Ishikawa (cell line): ENCODE results near the gene UQCC3.

Source experiments
- CEBPB ChIP-seq: IDR thresholded peaks from 2 replicates; pipeline ENCODE4 v1.6.1; 2012
- CREB1 ChIP-seq: IDR thresholded peaks from 2 replicates; pipeline ENCODE4 v1.6.1; 2012; ENCODE audit warnings: low read depth
- EGR1 ChIP-seq: IDR thresholded peaks from 2 replicates; pipeline ENCODE4 v1.6.1; 2012
- EP300 ChIP-seq: IDR thresholded peaks from 2 replicates; pipeline ENCODE4 v1.6.1; 2012; ENCODE audit warnings: borderline replicate concordance
- FOXM1 ChIP-seq: IDR thresholded peaks from 2 replicates; pipeline ENCODE4 v1.6.1; 2012; ENCODE audit warnings: low read depth, borderline replicate concordance
- MAX ChIP-seq: IDR thresholded peaks from 2 replicates; pipeline ENCODE4 v1.6.1; 2012
- NFIC ChIP-seq: IDR thresholded peaks from 2 replicates; pipeline ENCODE4 v1.6.1; 2012
- RAD21 ChIP-seq: IDR thresholded peaks from 2 replicates; pipeline ENCODE4 v1.6.1; 2012; ENCODE audit warnings: low read depth
- REST ChIP-seq: IDR thresholded peaks from 2 replicates; pipeline ENCODE4 v1.6.1; 2012; ENCODE audit warnings: low read depth, mild to moderate bottlenecking
- TAF1 ChIP-seq: IDR thresholded peaks from 2 replicates; pipeline ENCODE4 v1.6.1; 2012; ENCODE audit warnings: low read depth, mild to moderate bottlenecking
- TCF12 ChIP-seq: IDR thresholded peaks from 2 replicates; pipeline ENCODE4 v1.6.1; 2012; ENCODE audit warnings: low read depth
- TEAD4 ChIP-seq: IDR thresholded peaks from 2 replicates; pipeline ENCODE4 v1.6.1; 2012
- YY1 ChIP-seq: IDR thresholded peaks from 2 replicates; pipeline ENCODE4 v1.6.1; 2012; ENCODE audit warnings: low read depth
- ZBTB7A ChIP-seq: IDR thresholded peaks from 2 replicates; pipeline ENCODE4 v1.6.1; 2012; ENCODE audit warnings: low read depth
- TF ChIP-seq, protein P1 (sequence below): IDR thresholded peaks from 2 replicates; pipeline ENCODE4 v1.6.1; 2012

Gene UQCC3

GRCh38 chr11:62665599-62666258 is 5.7 kb upstream of the UQCC3 start:
- TF ChIP-seq EGR1: no peak
- 0 out of 2 replicates have a peak, but pooled peaks have one; percentile 32 for TF ChIP-seq EP300
- TF ChIP-seq YY1: no peak
- TF ChIP-seq MAX: peak; percentile 47
- TF ChIP-seq NFIC: 0 out of 2 replicates have a peak, but pooled peaks have one; percentile 1

GRCh38 chr11:62666259-62666926 is 5.1 kb upstream of the UQCC3 start:
- TF ChIP-seq TEAD4 (no peak), MAX (no peak), RAD21 (no peak), ZBTB7A (no peak), EGR1 (no peak), REST (no peak), FOXM1 (no peak), CEBPB (no peak), EP300 (no peak), YY1 (no peak), CREB1 (no peak), NFIC (no peak), TCF12 (no peak)
- TF ChIP-seq, protein P1, sequence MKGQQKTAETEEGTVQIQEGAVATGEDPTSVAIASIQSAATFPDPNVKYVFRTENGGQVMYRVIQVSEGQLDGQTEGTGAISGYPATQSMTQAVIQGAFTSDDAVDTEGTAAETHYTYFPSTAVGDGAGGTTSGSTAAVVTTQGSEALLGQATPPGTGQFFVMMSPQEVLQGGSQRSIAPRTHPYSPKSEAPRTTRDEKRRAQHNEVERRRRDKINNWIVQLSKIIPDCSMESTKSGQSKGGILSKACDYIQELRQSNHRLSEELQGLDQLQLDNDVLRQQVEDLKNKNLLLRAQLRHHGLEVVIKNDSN: no peak

DNA sequence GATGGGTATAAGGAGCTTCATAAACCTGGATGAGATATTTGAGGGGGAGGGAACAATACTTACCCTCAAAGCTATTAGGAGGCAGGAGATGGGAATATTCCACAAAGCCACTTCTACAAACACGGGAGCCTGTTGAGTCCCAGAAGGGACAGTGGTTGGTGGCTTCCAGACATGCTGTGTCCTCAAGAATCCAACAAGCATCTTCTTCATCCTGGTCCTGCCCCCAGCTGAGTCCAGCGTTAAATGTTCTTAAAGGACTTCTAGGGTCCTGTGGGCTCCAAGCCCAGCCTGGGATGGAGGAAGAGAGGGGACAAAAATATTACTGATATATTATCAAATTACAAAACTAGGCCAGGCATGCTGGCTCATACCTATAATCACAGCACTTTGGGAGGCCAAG is 4.0 kb upstream of the UQCC3 start:
- TF ChIP-seq TAF1 (no peak), EGR1 (no peak), REST (no peak), ZBTB7A (no peak), TCF12 (no peak), YY1 (no peak), CEBPB (no peak), RAD21 (no peak), TEAD4 (no peak), FOXM1 (no peak), EP300 (no peak), CREB1 (no peak), MAX (no peak), NFIC (no peak)
- TF ChIP-seq, protein P1: no peak

DNA sequence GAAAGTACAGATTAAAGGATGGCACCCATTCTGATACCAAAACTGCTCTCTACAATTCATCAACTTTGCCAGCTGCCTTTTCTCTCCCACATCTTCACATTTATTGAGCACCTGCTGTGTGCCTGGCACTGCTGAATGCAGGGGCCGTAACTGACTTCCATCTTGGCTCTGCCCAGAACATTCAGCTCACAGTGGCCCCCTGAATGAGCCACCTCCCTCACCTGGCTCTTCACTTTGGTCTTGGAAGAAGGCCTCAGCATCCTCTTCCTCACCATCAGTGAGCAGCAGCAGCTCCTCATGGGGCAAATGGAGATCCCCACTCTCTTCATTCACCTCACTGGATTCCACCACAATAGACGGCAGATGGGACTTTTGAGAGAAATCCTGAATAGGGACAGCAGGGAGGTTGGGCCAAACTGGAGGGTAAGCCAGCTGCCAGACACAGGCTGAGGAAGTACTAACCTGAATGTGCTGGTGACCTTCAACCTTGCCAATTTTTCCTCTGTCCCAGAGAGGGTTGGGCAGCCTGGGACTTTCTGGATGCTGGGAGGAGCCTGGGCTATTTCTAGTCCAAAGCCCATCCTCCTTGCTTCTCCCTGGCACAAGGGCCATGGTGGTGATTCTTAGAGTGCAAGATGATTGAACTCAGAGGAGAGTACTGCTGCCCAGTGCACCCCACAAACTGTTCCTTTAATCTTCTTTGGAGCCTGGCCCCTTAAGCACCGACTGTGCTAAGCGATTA is 1.9 kb upstream of the UQCC3 start:
- no peak for TF ChIP-seq TAF1
- no peak for TF ChIP-seq RAD21
- TF ChIP-seq MAX: no peak
- no peak for TF ChIP-seq NFIC

DNA sequence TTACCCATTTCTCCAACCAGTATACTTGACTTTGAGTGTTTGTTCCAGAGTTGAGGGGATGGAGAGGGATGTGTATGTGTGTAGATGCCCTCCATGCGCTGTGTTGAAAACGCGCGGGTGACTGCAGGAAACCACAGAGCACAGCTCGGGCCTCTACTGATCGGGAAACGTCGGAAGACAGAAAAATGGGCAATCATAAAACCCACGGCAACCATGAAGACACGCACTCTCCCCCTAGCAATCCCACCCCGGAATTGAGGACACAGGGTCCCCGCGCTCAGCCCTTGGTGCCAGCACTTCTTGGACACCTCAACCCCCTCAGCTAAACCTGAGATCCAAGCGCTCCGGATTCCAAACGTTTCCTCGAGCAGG is 251 bp upstream of the UQCC3 start:
- TF ChIP-seq EP300 (no peak), CREB1 (no peak), FOXM1 (no peak), NFIC (no peak), TCF12 (no peak), RAD21 (no peak), TAF1 (no peak), TEAD4 (no peak), MAX (no peak), ZBTB7A (no peak), REST (no peak), EGR1 (no peak)
- TF ChIP-seq, protein P1: no peak
